K562 (cell line): ENCODE data around the gene CCDC54. TPM values are rescaled to one million over a fixed set of nuclear protein-coding genes. Genes with fewer than 3 reads are reported as not detected.

Source experiments
- CAMTA2 ChIP-seq: fragments of 250-450 bp; sonication (Bioruptor Pico); conservative IDR thresholded peaks from 2 replicates; pipeline ENCODE4 v1.5.1; 2022
- CBX3 ChIP-seq, 2 experiments: IDR thresholded peaks; 1 replicate in 1 of 2; 2 replicates in 1 of 2; pipeline ENCODE4 v1.6.1; 2012; ENCODE audit warnings: inconsistent platforms in 2 of 2, low read length in 2 of 2, borderline replicate concordance in 1 of 2, control low read depth in 1 of 2
- KDM2B ChIP-seq: fragments of 250-450 bp; sonication (Bioruptor Pico); IDR thresholded peaks from 2 replicates; pipeline ENCODE4 v1.8.0; 2021; ENCODE audit warnings: mild to moderate bottlenecking, moderate library complexity
- NFATC3 ChIP-seq: fragments of 450-650 bp; IDR thresholded peaks from 2 replicates; pipeline ENCODE4 v1.6.1; 2017; ENCODE audit warnings: mild to moderate bottlenecking
- NUFIP1 ChIP-seq: fragments of 450-650 bp; IDR thresholded peaks from 2 replicates; pipeline ENCODE4 v1.6.1; 2018; ENCODE audit not compliant: partially characterized antibody
- ZNF277 ChIP-seq: fragments of 250-450 bp; sonication (Bioruptor Pico); IDR thresholded peaks from 2 replicates; pipeline ENCODE4 v1.8.0; 2022; ENCODE audit warnings: inconsistent platforms, mild to moderate bottlenecking, moderate library complexity, borderline replicate concordance
- ZNF3 ChIP-seq: fragments of 250-450 bp; sonication (Bioruptor Pico); IDR thresholded peaks from 2 replicates; pipeline ENCODE4 v1.5.0; 2021; ENCODE audit warnings: mild to moderate bottlenecking, moderate library complexity
- ZNF586 ChIP-seq: fragments of 450-650 bp; formaldehyde crosslinking; conservative IDR thresholded peaks from 2 replicates; pipeline ENCODE4 v1.4.0; 2020; ENCODE audit warnings: mild to moderate bottlenecking, moderate library complexity
- ZNF639 ChIP-seq, 2 experiments: fragments of 200-800 bp in 1 of 2; sonication (Bioruptor generic) in 1 of 2; sonication (generic) in 1 of 2; formaldehyde crosslinking in 1 of 2; IDR thresholded peaks in 1 of 2; conservative IDR thresholded peaks in 1 of 2; 2 replicates each; pipeline versions ENCODE4 v1.5.0 to v1.6.1; 2016 to 2020; ENCODE audit warnings: missing compliant biosample characterization in 1 of 2, missing genetic modification characterization in 1 of 2, missing genetic modification reagents in 1 of 2
- polyA plus RNA-seq, 8 experiments: library from polyadenylated mRNA; depleted of rRNA in 4 of 8; stranded (reverse) in 5 of 8; unstranded in 3 of 8; fragments of >200 nt; fragmentation: Nextera tagmentation in 2 of 8; fragmentation: Illumina TruSeq in 1 of 8; extraction: Ambion mirVana in 2 of 8; extraction: Trizol in 1 of 8; gene quantifications; 2 replicates each; pipeline versions ENCODE4 v1.2.1 to v1.2.3, GENCODE V29; 2011 to 2014; ENCODE audit warnings: inconsistent platforms in 1 of 8, missing spikeins in 1 of 8
- total RNA-seq, 7 experiments: library from RNA; depleted of rRNA in 6 of 7; stranded (reverse); fragments of >200 nt in 6 of 7; fragmentation: Illumina TruSeq in 2 of 7; extraction: Trizol in 2 of 7; gene quantifications; 2 replicates each; pipeline versions ENCODE4 v1.2.1 to v1.2.3, GENCODE V29; 2011 to 2021; ENCODE audit warnings: low replicate concordance in 1 of 7

Gene CCDC54
- total and polyA plus RNA-seq, 9 of the 15 experiments (the other 6 are each of a cell fraction or from before 2014, with no cell fraction given) = not detected

DNA sequence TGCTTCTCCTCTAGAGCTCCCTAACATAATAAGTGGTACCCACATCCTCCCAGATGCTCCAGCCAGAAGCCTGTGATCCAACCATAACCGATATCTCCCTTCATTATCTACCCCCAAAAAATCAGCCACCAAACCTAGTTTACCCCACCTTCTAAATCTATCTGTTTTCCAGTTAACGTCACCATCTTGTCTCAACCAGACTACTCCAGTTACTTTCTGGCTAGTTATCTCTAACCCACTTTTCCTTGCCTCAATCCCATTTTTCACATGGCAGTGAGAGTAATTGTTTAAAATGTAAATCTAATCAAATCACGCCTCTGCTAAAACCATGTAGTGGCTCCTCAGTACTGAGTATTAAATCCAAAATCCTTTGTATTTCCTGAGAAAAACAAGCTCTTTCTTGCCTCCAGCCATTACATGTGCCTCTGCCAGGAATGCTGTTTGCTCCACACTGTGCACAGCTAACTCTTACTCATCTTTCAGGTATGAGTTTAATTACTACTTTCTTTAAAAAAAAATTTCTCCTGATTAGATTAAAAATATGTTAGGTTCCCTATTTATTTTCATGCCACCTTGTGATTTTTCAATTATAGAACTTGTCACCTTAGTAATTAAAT, 15.4 kb downstream of the CCDC54 start (continued):
- TF ChIP-seq ZNF639 (CRISPR knock-in tag; conservative IDR thresholded peaks at IDR 0.05 in 1 of 2, IDR thresholded peaks at IDR 0.05 in 1 of 2) (no peak), ZNF586 (CRISPR knock-in tag) (no peak), NUFIP1 (no peak), ZNF277 (CRISPR knock-in tag) (no peak), CAMTA2 (CRISPR knock-in tag) (no peak), NFATC3 (no peak), KDM2B (CRISPR knock-in tag) (no peak), ZNF3 (no peak), CBX3 (IDR thresholded peaks at IDR 0.05; ENCODE audit: borderline replicate concordance in 1 of 2, low read length in 2 of 2) (no peak)
